Breast epithelium (tissue), 3 donors: ENCODE results near the gene EME2.

Experiments used
- POLR2A ChIP-seq: fragments of 450-650 bp; IDR thresholded peaks from one replicate; pipeline ENCODE4 v1.6.1; 2016; ENCODE audit warnings: antibody characterized with exemption, mild to moderate bottlenecking, moderate library complexity
- POLR2AphosphoS5 ChIP-seq, 3 donors: sonication (generic); formaldehyde crosslinking; IDR thresholded peaks; one replicate each; pipeline ENCODE4 v1.6.1; 2017; ENCODE audit warnings: antibody characterized with exemption in 3 of 3
- TF ChIP-seq, protein P1 (sequence below), 3 donors: fragments of 450-650 bp; IDR thresholded peaks; one replicate each; pipeline ENCODE4 v1.5.1; 2016 to 2017; ENCODE audit warnings: antibody characterized with exemption in 3 of 3, mild to moderate bottlenecking in 3 of 3, moderate library complexity in 3 of 3

DNA sequence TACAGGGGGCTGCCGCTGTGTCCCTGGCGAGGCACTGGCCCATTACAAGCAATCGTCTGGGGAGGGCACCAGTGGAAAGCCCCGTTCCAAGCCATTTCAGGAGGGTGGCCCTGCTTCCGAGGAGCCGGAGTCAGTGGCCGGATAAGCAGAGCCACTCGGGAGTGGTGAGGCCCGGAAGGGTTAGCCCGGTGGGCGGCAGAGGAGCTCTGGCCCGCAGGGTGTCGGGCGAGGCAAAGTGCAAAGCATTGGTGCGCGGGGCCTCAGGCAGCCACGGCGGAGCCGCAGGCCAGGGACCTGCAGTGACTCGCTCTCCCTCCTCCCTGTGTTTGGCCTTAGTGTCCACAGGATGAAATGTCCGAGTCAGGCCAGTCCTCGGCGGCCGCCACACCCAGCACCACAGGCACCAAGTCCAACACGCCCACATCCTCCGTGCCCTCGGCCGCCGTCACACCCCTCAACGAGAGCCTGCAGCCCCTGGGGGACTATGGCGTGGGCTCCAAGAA is 25.9 kb upstream of the EME2 start:
- TF ChIP-seq, protein P1, sequence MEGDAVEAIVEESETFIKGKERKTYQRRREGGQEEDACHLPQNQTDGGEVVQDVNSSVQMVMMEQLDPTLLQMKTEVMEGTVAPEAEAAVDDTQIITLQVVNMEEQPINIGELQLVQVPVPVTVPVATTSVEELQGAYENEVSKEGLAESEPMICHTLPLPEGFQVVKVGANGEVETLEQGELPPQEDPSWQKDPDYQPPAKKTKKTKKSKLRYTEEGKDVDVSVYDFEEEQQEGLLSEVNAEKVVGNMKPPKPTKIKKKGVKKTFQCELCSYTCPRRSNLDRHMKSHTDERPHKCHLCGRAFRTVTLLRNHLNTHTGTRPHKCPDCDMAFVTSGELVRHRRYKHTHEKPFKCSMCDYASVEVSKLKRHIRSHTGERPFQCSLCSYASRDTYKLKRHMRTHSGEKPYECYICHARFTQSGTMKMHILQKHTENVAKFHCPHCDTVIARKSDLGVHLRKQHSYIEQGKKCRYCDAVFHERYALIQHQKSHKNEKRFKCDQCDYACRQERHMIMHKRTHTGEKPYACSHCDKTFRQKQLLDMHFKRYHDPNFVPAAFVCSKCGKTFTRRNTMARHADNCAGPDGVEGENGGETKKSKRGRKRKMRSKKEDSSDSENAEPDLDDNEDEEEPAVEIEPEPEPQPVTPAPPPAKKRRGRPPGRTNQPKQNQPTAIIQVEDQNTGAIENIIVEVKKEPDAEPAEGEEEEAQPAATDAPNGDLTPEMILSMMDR (IDR thresholded peaks at IDR 0.05), result no peak
- TF ChIP-seq POLR2A (no peak), POLR2AphosphoS5 (IDR thresholded peaks at IDR 0.05) (no peak)
